Measurements from ENCODE around the gene CTSE. TPM values are rescaled to one million over a fixed set of nuclear protein-coding genes. Genes with fewer than 3 reads are reported as not detected.

CTSE gene
- total RNA-seq, 1 donor from 2014 or later, result not detected

DNA sequence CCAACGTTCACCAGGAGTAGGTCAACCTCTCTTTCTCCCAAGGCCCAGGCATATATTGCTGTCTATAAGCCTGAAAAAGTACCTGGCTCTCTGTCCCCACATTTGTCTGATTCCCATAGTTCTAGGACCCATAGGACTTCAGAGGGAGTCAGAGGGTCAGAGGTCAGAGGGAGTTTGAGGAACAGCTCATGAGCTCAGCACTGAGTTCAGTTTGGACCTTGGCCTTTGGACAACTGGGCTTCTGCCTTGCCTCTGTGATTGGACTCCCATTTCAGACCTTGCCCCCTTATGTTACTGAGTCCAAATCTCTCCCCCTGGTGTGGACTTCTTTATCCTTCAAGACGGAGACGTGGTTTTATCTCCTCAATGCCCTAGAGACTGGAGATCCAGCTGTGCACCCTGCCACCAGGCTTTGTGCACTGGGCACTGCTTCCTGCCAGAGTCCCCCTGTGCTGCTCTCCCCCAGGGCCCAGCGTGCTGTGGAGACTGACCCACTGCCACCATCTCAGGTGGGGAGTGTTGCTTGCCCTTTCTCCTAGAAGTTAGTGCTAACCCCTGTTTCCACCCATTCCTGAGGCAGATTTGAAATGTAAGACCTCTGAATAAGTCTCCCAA lies 3.2 kb downstream of the CTSE start:
- Mint-ChIP-seq H3K4me1 (ENCODE audit: low read depth, unreplicated experiment) (no peaks in the 10 kb centered on the region), H3K27ac (ENCODE audit: unreplicated experiment) (no peak overlapping the region), H3K27me3 (ENCODE audit: unreplicated experiment) (peaks cover 3% of the 10 kb centered on the region), H3K4me3 (ENCODE audit: unreplicated experiment) (no peak overlapping the region), H3K36me3 (ENCODE audit: unreplicated experiment) (no peaks in the 10 kb centered on the region), H3K9me3 (ENCODE audit: unreplicated experiment) (peaks cover 1% of the 10 kb centered on the region)
- TF ChIP-seq, protein P1, sequence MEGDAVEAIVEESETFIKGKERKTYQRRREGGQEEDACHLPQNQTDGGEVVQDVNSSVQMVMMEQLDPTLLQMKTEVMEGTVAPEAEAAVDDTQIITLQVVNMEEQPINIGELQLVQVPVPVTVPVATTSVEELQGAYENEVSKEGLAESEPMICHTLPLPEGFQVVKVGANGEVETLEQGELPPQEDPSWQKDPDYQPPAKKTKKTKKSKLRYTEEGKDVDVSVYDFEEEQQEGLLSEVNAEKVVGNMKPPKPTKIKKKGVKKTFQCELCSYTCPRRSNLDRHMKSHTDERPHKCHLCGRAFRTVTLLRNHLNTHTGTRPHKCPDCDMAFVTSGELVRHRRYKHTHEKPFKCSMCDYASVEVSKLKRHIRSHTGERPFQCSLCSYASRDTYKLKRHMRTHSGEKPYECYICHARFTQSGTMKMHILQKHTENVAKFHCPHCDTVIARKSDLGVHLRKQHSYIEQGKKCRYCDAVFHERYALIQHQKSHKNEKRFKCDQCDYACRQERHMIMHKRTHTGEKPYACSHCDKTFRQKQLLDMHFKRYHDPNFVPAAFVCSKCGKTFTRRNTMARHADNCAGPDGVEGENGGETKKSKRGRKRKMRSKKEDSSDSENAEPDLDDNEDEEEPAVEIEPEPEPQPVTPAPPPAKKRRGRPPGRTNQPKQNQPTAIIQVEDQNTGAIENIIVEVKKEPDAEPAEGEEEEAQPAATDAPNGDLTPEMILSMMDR (IDR thresholded peaks at IDR 0.05; ENCODE audit: partially characterized antibody, unreplicated experiment), result no peak
- DNase-seq, result no peak

DNA sequence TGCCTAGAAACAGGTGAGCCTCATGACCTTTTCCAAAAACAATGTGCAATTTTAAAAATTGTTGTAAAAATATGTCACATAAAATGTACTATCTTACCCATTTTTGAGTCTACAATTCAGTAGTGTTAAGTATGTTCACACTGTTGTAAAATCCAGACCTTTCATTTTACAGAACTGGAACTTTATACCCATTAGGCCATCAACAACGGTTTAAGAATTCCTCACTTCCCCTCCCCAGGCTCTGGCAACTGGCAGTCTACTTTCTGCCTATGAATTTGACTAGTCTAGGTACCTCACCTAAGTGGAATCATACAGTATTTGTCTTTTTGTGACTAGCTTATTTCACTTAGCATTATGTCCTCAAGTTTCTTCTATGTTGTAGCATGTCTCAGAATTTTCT lies 8.6 kb downstream of the CTSE start:
- H3K27me3 Mint-ChIP-seq (ENCODE audit: unreplicated experiment), result no peaks in the 10 kb centered on the region
- H3K4me1 Mint-ChIP-seq (ENCODE audit: low read depth, unreplicated experiment), result no peaks in the 10 kb centered on the region
- DNase-seq, result no peak
- no peak overlapping the region for H3K4me3 Mint-ChIP-seq (ENCODE audit: unreplicated experiment)
- no peak overlapping the region for H3K27ac Mint-ChIP-seq (ENCODE audit: unreplicated experiment)
- TF ChIP-seq, protein P1 (IDR thresholded peaks at IDR 0.05; ENCODE audit: partially characterized antibody, unreplicated experiment), result no peak
- no peaks in the 10 kb centered on the region for H3K36me3 Mint-ChIP-seq (ENCODE audit: unreplicated experiment)
- no peaks in the 10 kb centered on the region for H3K9me3 Mint-ChIP-seq (ENCODE audit: unreplicated experiment)

DNA sequence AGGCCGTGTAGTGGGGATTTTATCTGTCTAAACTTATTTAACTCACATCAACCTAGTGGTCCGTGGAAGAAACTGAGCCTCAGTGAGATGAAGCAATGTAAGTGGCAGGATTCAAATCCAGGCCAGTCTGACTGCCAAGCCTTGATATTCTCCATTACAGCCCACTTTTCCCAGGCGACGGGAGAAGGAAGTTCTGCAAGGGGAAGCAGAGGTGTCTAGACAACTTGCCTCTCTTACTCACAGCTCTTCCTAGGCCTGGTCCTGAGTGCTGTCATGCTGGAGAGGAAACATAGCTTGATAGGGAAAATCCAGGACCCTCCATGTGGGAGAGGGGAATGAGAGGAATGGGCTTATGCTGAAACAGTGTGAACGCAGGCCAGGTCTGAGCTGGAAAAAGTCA lies 9.1 kb downstream of the CTSE start:
- TF ChIP-seq, protein P1 (IDR thresholded peaks at IDR 0.05; ENCODE audit: partially characterized antibody, unreplicated experiment), result no peak
- Mint-ChIP-seq H3K9me3 (ENCODE audit: unreplicated experiment) (no peaks in the 10 kb centered on the region), H3K4me1 (ENCODE audit: low read depth, unreplicated experiment) (no peaks in the 10 kb centered on the region), H3K36me3 (ENCODE audit: unreplicated experiment) (no peaks in the 10 kb centered on the region), H3K4me3 (ENCODE audit: unreplicated experiment) (no peak overlapping the region), H3K27ac (ENCODE audit: unreplicated experiment) (no peak overlapping the region), H3K27me3 (ENCODE audit: unreplicated experiment) (no peaks in the 10 kb centered on the region)
- DNase-seq, result no peak

DNA sequence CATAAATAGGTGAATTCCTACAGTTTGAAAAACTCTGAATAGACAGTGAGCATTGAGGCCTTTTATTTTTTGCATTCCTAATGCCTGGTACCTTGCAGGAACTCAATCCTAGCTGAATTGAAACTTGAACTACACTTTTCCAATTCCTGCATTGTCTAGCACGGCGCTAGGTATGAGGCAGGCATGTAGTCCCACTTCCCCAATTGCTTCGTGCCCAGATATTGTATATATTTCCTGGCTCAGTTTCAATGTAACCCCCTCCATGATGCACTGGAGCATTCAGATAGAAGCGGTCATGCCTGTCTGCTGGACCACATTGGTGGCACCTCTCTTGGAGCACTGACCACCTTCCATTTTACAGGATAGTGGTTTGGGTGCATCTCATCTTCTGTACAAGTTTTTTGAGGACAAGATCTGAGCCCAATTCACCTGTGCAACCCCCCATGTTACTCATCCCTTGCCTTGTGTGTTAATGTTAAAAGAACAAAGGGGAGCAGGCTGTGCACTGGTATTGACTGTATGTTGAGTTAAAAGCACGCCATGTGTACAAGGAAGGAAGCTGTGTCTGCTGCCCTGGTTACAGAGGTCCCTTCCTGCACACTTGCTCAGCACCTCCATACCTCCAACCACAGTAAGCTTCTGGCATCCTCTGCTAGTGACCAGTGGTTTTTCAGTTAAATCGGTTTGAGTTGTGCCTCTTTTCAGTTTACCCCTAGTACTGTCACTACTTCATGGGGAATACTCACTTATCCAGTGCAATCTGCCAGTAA lies 10.5 kb downstream of the CTSE start:
- H3K36me3 Mint-ChIP-seq (ENCODE audit: unreplicated experiment), result no peaks in the 10 kb centered on the region
- no peaks in the 10 kb centered on the region for H3K27me3 Mint-ChIP-seq (ENCODE audit: unreplicated experiment)
- no peak overlapping the region for H3K4me3 Mint-ChIP-seq (ENCODE audit: unreplicated experiment)
- no peak overlapping the region for H3K27ac Mint-ChIP-seq (ENCODE audit: unreplicated experiment)
- no peaks in the 10 kb centered on the region for H3K4me1 Mint-ChIP-seq (ENCODE audit: low read depth, unreplicated experiment)
- H3K9me3 Mint-ChIP-seq (ENCODE audit: unreplicated experiment), result no peaks in the 10 kb centered on the region
- TF ChIP-seq, protein P1 (IDR thresholded peaks at IDR 0.05; ENCODE audit: partially characterized antibody, unreplicated experiment), result no peak
- DNase-seq, result no peak
